ENCODE measurements around the gene ARID4B.
"Not testable (repeated sequence)": the region's sequence is repeated elsewhere in the genome, so short reads cannot be mapped to it uniquely, and the experiment has no call there.

Gene ARID4B

DNA sequence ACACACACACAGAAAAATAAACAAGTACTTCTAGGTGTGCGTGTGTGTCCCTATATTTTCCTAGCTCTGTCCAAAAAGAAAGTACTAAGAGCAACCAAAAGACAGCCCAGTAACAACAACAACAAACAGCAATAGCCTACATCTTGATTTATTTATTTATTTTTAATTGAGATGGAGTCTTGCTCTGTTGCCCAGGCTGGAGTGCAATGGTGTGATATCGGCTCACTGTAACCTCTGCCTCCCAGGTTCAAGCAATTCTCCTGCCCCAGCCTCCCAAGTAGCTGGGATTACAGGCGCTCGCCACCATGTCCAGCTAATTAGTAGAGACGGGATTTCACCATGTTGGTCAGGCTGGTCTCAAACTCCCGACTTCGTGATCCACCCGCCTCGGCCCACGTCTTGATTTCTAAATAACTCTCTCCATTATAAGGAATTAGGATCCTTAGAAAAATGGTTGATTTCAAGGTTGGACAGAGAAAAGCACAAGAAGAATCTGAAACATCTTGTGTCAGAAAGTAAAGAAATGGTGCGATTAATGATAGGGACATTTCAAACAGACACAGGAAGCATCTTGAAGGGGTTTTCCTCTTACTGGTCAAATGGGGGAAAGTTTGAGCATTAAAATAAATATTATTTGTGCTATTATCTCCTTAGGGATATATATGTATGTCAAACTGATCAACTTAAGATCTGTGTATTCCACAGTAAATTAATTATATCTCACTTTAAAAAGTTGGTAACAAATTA, 59.4 kb downstream of the ARID4B start:
- no peak for DNase-seq

DNA sequence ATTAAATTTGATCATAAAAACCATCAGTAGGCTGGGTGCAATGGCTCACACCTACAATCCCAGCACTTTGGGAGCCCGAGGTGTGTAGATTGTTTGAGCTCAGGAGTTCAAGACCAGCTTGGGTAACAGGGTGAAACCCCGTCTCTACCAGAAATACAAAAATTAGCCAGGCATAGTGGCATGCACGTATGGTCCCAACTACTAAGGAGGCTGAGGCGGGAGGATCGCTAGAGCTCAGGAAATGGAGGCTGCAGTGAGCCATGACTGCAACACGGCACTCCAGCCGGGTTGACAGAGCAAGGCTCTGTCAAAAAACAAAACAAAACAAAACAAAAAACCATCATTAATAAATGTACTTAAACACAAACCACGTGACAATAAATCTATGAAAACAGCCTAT, 61.0 kb downstream of the ARID4B start:
- no peak for DNase-seq

DNA sequence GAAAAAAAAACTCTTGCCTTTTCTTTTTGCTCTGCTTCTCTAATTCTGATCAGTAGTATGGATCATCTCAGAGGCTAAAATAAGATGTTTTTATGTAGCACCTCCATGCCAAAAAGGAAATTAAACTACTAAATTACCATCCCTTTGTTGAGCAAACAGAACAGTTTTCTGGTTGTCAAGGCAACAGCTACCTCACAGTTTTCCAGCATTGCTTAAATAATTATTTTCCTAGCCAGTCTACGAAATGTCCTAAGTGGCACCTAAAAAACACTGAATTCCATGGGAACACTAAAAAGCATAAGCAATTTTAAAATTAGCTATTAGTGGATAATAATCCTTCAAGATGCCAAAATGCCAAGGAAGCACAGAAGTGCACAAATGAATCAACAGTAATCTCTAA, 61.7 kb downstream of the ARID4B start:
- DNase-seq: no peak

DNA sequence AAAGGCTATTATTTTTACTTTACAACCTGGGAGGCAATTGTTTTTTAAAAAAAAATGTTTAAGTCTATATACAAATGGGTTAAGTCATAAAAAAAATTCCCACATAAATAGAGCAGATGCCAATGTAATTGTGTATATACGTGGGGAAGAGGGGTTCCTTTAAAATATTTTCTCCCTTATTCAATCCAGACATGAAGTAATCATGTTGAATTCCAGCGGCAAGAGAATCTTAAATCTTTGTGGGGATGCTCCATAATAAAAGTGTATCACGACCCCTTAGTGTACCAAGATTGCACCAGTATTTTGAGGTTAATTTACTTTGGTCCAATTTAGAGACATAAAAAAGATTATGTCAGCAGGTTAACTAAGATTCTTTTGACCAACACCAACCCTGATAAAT, 62.1 kb downstream of the ARID4B start:
- DNase-seq: peak; percentile 15

DNA sequence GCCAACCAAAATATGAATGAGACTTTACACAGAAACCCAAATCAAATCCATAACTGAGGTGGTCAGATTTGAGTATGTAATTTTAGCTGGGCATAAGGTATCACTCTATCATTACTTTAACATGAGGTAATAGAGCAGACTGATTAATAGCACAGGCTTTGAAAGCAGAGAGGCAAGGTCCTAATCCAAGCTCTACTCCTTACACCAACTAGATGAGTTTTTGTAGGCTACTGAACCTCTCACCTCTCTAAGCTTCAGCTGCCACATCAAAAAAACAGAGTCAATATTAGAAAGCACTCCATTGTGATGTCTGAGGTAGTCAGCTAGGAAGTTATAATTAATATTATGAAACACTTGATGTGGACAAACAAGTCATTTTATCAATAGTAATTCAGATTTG, 63.7 kb downstream of the ARID4B start:
- no peak for DNase-seq

DNA sequence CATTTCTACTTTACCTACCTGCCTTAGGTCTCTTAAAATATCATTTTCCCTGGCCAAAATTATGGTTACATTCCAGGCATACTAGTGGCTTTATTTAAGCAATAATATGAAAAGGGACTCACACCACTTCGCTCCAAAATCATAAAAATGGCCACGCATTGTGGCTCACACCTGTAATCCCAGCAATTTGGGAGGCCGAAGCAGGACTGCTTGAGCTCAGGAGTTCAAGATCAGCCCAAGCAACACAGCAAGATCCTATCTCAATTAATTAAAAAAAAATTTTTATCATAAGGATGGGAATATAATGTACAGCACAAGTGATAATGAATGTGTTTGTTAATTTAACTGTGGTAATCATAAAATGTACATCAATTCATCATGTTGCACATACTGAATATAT, 65.4 kb downstream of the ARID4B start:
- no peak for DNase-seq

DNA sequence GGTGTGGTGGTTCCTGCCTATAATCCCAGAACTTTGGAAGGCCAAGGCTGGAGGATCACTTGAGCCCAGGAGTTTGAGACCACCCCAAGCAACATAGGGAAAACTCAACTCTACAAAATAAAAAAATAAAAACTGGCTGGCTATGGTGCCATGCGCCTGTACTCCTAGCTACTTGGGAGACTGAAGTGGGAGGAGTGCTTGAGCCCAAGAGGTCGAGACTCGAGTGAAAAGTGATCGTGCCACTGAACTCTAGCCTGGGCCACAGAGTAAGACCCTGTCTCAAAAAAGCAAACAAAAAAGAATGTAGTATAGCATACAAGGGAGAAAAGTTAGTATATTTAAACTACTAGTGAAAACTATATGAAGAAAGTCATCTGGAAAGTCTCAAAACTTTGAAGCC, 66.7 kb downstream of the ARID4B start:
- no peak for DNase-seq

DNA sequence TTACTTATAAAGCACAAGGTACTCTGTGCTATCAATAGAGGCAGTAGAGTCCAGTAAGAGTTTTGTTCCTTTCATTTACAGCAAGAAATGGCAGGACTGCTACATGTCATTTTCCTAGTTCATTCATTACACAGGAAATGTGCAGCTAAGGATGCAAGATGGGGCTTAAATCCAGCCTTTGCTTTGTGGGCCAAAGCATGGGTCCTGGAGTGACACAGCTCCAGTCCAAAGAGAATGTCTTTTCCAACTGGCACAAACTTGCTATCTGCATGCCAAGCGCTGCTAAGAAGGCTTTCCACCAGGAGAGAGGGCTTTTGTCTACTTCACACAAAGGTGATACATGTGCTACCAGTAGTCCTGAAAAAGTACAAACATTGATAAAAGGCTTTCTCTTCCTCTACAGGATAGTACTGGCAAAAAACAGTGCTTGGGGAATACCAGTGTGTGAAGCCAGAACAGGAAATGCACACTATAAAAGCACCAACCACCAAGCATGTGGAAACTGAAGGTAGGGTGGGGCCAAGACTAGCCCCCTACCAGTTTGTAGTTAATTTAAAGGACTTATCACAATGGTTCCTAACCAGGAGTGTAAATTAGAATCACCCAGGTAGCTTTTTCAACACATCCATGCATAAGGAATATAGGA, 68.7 kb downstream of the ARID4B start:
- DNase-seq: no peak

GRCh38 chr1:235258068-235258467, 69.9 kb downstream of the ARID4B start:
- not testable (repeated sequence) for DNase-seq

DNA sequence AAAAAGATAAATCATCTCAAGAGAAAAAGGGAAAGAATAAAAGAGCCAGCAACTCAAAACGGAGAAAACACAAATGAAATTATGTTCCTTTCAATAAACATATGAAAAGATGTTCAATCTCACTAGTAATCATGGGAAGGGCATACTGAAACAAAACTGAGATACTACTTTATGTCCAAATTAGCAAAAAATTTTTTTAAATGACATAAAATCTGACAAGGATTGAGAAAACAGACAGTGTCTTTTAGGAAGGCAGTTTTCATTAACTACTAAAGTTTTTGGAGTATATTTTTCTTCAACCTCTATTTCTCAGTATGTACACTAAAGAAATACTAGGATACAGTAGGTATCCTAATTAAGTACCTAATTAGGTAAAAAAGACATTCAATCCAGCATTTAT, 73.3 kb downstream of the ARID4B start:
- no peak for DNase-seq

DNA sequence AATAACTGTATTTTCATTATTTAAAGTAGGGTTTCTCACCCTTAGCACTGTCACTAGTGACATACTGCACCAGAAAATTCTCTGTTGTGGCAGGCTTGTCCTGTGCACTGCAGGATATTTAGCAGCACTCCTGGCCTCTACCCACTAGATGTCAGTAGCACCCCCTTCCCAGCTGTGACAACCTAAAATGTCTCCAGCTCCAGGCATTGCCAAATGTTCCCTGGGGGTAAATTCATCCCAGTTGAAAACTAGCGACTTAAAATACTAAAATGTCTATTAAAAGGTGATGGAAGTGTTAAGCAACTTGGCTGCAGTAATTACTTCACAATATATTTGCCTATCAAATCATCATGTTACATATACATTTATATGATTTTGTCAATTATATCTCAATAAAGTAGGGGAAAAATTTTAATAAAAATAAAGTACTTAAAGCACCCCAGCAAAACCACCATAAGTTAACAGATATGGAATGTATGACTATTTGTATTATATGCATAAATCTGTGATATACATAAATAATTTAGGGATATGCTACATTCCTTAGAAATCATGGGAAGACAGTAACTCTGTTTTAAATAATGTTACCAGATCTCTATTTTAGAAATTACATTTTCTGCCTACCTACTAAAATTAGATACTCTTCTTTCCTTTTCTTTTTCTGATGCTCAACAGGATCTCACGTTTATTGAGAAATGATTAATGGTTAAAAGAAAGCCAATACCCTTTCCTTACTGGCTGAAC, 74.6 kb downstream of the ARID4B start:
- peak; percentile 67 for DNase-seq

DNA sequence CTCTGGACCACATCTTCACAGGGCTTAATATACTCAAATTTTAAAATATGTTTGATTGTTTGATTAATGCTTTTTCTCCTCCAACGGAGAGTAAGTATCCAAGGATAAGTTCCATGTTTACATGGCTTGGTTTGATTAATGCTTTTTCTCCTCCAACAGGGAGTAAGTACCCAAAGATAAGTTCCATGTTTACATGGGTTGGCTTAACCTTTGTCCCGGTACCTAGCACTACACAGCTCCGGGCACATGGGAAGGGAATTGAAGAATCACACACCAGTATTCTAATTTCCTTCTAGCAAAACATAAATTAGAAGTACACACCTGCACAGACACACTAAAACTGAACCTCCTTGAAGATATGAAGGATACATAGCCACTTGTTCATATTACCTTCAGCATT, 77.5 kb downstream of the ARID4B start:
- no peak for DNase-seq

DNA sequence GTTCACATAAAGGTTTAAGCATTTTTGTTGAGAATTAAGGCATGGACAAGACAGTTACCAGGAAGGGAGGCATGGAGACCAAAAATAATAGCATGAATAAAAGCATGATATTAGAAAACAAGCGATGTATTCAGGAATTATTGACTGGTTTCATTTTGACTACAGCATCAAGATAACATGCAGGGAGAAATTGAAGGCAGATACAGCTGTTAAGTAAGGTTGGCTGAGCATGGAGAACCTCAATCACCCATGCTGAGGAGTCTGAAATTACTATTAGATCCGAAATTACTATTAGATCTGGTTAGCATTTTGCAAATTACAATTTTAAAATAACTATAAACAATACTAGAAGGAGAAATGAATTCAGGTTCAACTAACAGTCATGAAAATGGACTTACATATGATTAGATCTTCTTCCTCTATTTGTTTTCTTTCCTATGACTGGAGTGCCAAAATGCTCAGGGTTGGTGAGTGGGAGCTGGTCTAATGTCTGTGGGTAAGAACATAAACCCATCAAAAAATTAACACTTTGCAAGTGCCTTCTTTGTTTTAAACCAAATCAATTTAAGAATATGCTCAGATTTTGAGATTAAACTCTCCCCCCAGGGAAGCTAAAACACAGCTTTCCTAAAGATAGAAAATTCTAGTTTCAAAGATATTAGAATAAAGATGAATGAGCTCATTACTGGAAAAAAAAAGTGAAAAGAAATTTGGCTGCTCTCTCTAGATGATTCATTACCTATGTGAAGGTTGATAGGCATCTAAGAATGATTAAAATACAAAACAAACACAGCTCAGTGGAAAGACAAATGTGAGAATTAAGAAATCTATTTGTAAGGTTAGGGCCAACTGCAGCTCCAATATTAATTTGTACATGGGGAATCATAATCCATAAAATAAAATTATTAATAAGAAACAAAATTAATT, 81.7 kb downstream of the ARID4B start:
- no peak for DNase-seq

DNA sequence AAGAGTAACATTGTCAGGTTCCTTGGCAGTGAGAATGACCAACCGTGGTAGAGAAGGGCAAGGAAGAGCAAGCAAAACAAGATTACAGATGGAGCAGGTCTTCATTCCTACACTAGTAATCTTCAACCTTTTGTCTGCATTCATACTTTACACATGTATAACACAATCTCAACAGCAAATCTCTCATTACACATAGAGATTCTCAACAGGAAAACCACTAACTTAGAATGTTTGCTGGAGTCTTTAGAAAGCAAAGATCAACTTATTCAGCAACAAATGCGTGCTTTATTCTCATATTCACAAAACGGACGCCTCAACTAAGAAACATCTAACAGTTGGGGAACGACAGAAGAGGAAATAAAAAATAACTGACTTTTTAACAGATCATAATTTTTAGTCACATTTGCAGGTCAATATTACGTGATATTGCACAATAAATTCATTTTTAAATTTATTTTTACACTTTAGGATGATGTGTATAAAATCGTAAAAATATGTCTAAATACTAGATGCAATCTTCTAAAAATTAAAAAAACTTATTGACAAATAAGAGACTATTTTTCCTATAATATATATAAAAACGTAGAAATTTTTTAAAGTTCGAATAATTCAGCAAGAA, 82.9 kb downstream of the ARID4B start:
- no peak for DNase-seq

GRCh38 chr1:235240960-235241359, 87.0 kb downstream of the ARID4B start:
- DNase-seq: no peak

DNA sequence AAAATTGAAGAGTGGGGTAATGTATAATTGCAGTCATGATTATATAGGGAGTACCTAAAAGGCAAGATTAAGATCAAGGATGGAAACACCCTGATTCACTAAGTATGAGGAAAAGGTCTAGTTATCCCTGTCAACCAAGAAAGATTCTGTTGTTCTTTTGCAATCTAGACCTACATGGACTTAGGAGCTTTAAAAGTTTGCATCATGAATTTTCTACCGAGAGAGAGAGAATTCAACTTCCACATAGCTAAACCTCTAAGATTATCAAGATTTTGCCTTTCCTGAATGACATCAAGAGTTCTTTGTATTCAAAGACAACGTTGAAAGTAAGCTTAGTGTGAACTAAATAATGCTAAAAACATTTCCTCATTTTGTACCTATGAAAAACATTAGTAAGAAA, 88.1 kb downstream of the ARID4B start:
- DNase-seq: no peak

DNA sequence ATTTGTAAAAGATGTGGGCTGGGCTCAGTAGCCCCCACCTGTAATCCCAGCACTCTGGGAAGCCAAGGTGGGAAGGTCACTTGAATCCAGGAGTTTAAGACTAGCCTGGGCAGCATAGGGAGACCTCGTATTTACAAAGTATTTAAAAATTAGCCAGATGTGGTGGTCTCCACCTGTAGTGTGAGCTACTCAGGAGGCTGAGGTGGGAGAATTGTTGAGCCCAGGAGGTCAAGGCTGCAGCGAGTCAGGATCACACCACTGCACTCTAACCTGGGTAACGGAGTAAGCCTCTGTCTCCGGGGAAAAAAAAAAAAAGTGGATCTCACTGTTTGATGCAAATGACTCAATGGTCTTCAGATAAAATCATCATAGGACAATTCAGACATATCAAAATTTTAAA, 89.4 kb downstream of the ARID4B start:
- no peak for DNase-seq

GRCh38 chr1:235236128-235236527, 91.9 kb downstream of the ARID4B start:
- DNase-seq: no peak

DNA sequence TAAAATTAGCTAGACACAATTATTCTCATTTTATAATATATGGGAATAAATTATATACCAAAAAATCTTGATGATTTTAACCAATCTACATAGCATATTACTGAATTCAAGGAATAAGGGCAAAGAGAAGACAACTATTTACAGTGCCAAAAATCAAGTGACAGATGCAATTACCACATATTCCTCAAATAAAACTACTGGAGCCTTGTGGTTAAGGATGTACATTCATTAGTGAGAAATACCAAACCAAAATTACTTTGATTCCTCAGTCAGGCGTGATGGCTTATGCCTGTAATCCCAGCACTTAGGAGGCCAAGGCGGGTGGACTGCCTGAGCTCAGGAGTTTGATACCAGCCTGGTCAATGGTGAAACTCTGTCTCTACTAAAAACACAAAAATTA, 98.1 kb downstream of the ARID4B start:
- DNase-seq: no peak

GRCh38 chr1:235227414-235227813, 100.6 kb downstream of the ARID4B start:
- DNase-seq: no peak

- no peak for DNase-seq
Measured at GRCh38 chr1:235226933-235227332, 101.0 kb downstream of the ARID4B start.

- DNase-seq: no peak
Measured at GRCh38 chr1:235225299-235225698, 102.7 kb downstream of the ARID4B start.

All from HCEC 1CT (cell line).